Kidney (tissue), 14 donors: ENCODE measurements around the gene TRIM44. TPM values are rescaled to one million over a fixed set of nuclear protein-coding genes. Genes with fewer than 3 reads are reported as not detected.

ENCODE experiments used
- DNase-seq, 5 donors: peaks; one replicate each; pipeline ENCODE4 v3.0.0-alpha.2; 2013 to 2020
- FAIRE-seq: peaks from 2 replicates; lab custom pipeline; 2012; peaks lifted over from hg19 to GRCh38; lab: Jason Lieb, UNC
- H3K27ac ChIP-seq, 2 donors: one replicate each; pipeline ENCODE4 v1.7.0; 2013; ENCODE audit warnings: low read depth in 2 of 2, low read length in 2 of 2, inconsistent platforms in 1 of 2
- H3K27me3 ChIP-seq: one replicate; pipeline ENCODE4 v1.7.1; 2013; ENCODE audit warnings: low read length, inconsistent platforms; ENCODE audit not compliant: control insufficient read depth, insufficient read depth
- H3K36me3 ChIP-seq, 3 donors: one replicate each; pipeline versions ENCODE4 v1.7.0 to v1.7.1; 2013; ENCODE audit warnings: low read length in 3 of 3, control low read depth in 1 of 3, inconsistent platforms in 1 of 3; ENCODE audit not compliant: insufficient read depth in 3 of 3, control insufficient read depth in 2 of 3
- H3K4me1 ChIP-seq, 3 donors: one replicate each; pipeline versions ENCODE4 v1.7.0 to v1.7.1; 2013; ENCODE audit warnings: low read length in 3 of 3, inconsistent platforms in 1 of 3, low read depth in 1 of 3; ENCODE audit not compliant: control insufficient read depth in 2 of 3, insufficient read depth in 2 of 3
- H3K4me3 ChIP-seq, 3 donors: one replicate each; pipeline versions ENCODE4 v1.7.0 to v1.8.1; 2013; ENCODE audit warnings: low read length in 3 of 3, control low read depth in 1 of 3, inconsistent platforms in 1 of 3
- H3K9ac ChIP-seq, 3 donors: one replicate each; pipeline versions ENCODE4 v1.7.0 to v1.7.1; 2013; ENCODE audit warnings: low read length in 3 of 3, control low read depth in 1 of 3, inconsistent platforms in 1 of 3
- H3K9me3 ChIP-seq, 3 donors: one replicate each; pipeline versions ENCODE4 v1.7.0 to v1.7.1; 2013; ENCODE audit warnings: low read length in 3 of 3, control low read depth in 1 of 3, inconsistent platforms in 1 of 3; ENCODE audit not compliant: control insufficient read depth in 2 of 3, insufficient read depth in 1 of 3
- CTCF ChIP-seq: IDR thresholded peaks from 3 replicates; pipeline ENCODE4 v1.5.1; 2012; ENCODE audit warnings: mild to moderate bottlenecking, moderate library complexity, borderline replicate concordance; ENCODE audit not compliant: insufficient read depth; ENCODE audit errors: extremely low read depth
- intact Hi-C: fragments of 100-400 bp; cut with DNase I; formaldehyde crosslinking; loops from one replicate; pipeline ENCODE4 v1.11.1; 2022
- polyA plus RNA-seq: library from polyadenylated mRNA; stranded (reverse); fragments of 350-450 nt; fragmentation: Illumina TruSeq; extraction: RNeasy Lipid Tissue Mini Kit (QIAGEN cat#74804); gene quantifications from one replicate; pipeline ENCODE4 v1.2.3, GENCODE V29; 2014; ENCODE audit warnings: low read depth, low replicate concordance; ENCODE audit not compliant: insufficient read depth
- total RNA-seq: library from RNA; stranded (reverse); fragmentation: NEBNext Ultra II Directional; extraction: Animal tissue kit (Norgen Biotek cat#: 25700); gene quantifications from one replicate; pipeline ENCODE4 v1.2.1, GENCODE V29; 2021
- donor health status: control.
- donor health status: control.
- donor health status: control.
- donor health status: control.
- donor health status: control.
- donor health status: DM: yes; HTN: yes; CAD: no.
- donor health status: Normal renal cell carcinoma (clear cell type).

TRIM44 gene
- total and polyA plus RNA-seq, 2 donors from 2014 or later = 14.5 to 88.9 TPM

GRCh38 chr11:35820614-35821013 is 158.0 kb downstream of the TRIM44 start:
- FAIRE-seq (no peak), DNase-seq (no peak)
- no peaks in the 10 kb centered on the region for H3K9me3 ChIP-seq
- peaks cover 0 to 18% (median 6%) of the 10 kb centered on the region in 3 donors for H3K4me1 ChIP-seq
- no peaks in the 10 kb centered on the region for H3K36me3 ChIP-seq
- no peak overlapping the region for H3K27ac ChIP-seq
- intact Hi-C loops = no loop called here
- no peak overlapping the region for H3K4me3 ChIP-seq
- no peaks in the 10 kb centered on the region for H3K27me3 ChIP-seq
- no peak overlapping the region for H3K9ac ChIP-seq
- TF ChIP-seq CTCF = no peak

GRCh38 chr11:35822815-35823495 is 160.4 kb downstream of the TRIM44 start:
- Histone ChIP-seq H3K27me3 (no peaks in the 10 kb centered on the region), H3K36me3 (no peaks in the 10 kb centered on the region), H3K27ac (no peak overlapping the region), H3K4me1 (peaks cover 0 to 8% (median 2%) of the 10 kb centered on the region in 3 donors), H3K4me3 (no peak overlapping the region), H3K9ac (no peak overlapping the region), H3K9me3 (no peaks in the 10 kb centered on the region)
- intact Hi-C loops = no loop called here
- DNase-seq (no peak), FAIRE-seq (no peak)
- no peak for TF ChIP-seq CTCF

- no peaks in the 10 kb centered on the region for H3K36me3 ChIP-seq
- intact Hi-C loops = no loop called here
- no peak overlapping the region for H3K9ac ChIP-seq
- TF ChIP-seq CTCF = no peak
- no peak overlapping the region for H3K4me3 ChIP-seq
- no peak for FAIRE-seq
- no peaks in the 10 kb centered on the region for H3K9me3 ChIP-seq
- peaks cover 0 to 8% (median 2%) of the 10 kb centered on the region in 3 donors for H3K4me1 ChIP-seq
- DNase-seq = no peak
- no peak overlapping the region for H3K27ac ChIP-seq
- no peaks in the 10 kb centered on the region for H3K27me3 ChIP-seq
These were observed 161.2 kb downstream of the TRIM44 start for GRCh38 chr11:35823742-35824298.
